Mucosa of rectum (tissue), 2 donors: ENCODE measurements around the gene TSPAN19.

ENCODE experiments used
- H3K27ac ChIP-seq, 2 donors: one replicate each; pipeline ENCODE4 v1.7.0; 2013; ENCODE audit warnings: inconsistent platforms in 2 of 2, low read depth in 2 of 2, low read length in 2 of 2
- H3K27me3 ChIP-seq, 2 donors: one replicate each; pipeline ENCODE4 v1.7.0; 2013; ENCODE audit warnings: low read length in 2 of 2; ENCODE audit not compliant: control insufficient read depth in 2 of 2, insufficient read depth in 2 of 2
- H3K36me3 ChIP-seq, 2 donors: one replicate each; pipeline ENCODE4 v1.7.0; 2013; ENCODE audit warnings: low read length in 2 of 2; ENCODE audit not compliant: control insufficient read depth in 2 of 2, insufficient read depth in 2 of 2
- H3K4me1 ChIP-seq, 2 donors: one replicate each; pipeline ENCODE4 v1.7.0; 2013; ENCODE audit warnings: low read length in 2 of 2, mild to moderate bottlenecking in 1 of 2; ENCODE audit not compliant: control insufficient read depth in 2 of 2, insufficient read depth in 2 of 2
- H3K4me3 ChIP-seq, 2 donors: one replicate each; pipeline ENCODE4 v1.7.0; 2013; ENCODE audit warnings: low read length in 2 of 2
- H3K9ac ChIP-seq, 2 donors: one replicate each; pipeline ENCODE4 v1.7.0; 2013; ENCODE audit warnings: low read length in 2 of 2, low read depth in 1 of 2, mild to moderate bottlenecking in 1 of 2
- H3K9me3 ChIP-seq, 2 donors: one replicate each; pipeline ENCODE4 v1.7.0; 2013; ENCODE audit warnings: low read length in 2 of 2; ENCODE audit not compliant: control insufficient read depth in 2 of 2
- donor health status: healthy.
- donor health status: Normal muscosa, but diverticular disease.

Gene TSPAN19

GRCh38 chr12:85036234-85036707 lies at the start of gene TSPAN19, which contains the start of gene LRRIQ1:
TSS of gene TSPAN19 (minus strand) at chr12:85036277. CDS start at chr12:85029946, 6,331 bp downstream.
TSS of gene LRRIQ1 (plus strand) at chr12:85036351. CDS start at chr12:85038177, 1,826 bp downstream.
- Histone ChIP-seq H3K27me3 (no peaks in the 10 kb centered on the region), H3K36me3 (no peaks in the 10 kb centered on the region), H3K4me1 (no peaks in the 10 kb centered on the region), H3K9ac (no peak within 1 kb of the TSS), H3K27ac (no peak within 1 kb of the TSS), H3K4me3 (peak within 1 kb of the TSS; percentile 59 to 70), H3K9me3 (no peaks in the 10 kb centered on the region)

GRCh38 chr12:85085066-85085465 lies 49.0 kb upstream of the TSPAN19 start:
- Histone ChIP-seq H3K27ac (no peak overlapping the region), H3K4me3 (no peak overlapping the region), H3K9me3 (no peaks in the 10 kb centered on the region), H3K9ac (no peak overlapping the region), H3K36me3 (no peaks in the 10 kb centered on the region), H3K27me3 (no peaks in the 10 kb centered on the region), H3K4me1 (no peaks in the 10 kb centered on the region)

GRCh38 chr12:85076688-85077430 lies 40.8 kb upstream of the TSPAN19 start:
- Histone ChIP-seq H3K9me3 (no peaks in the 10 kb centered on the region), H3K36me3 (no peaks in the 10 kb centered on the region), H3K9ac (no peak overlapping the region), H3K4me1 (no peaks in the 10 kb centered on the region), H3K27me3 (no peaks in the 10 kb centered on the region), H3K4me3 (no peak overlapping the region), H3K27ac (no peak overlapping the region)

- no peak overlapping the region for H3K9ac ChIP-seq
- no peaks in the 10 kb centered on the region for H3K27me3 ChIP-seq
- no peak overlapping the region for H3K4me3 ChIP-seq
- no peaks in the 10 kb centered on the region for H3K9me3 ChIP-seq
- H3K36me3 ChIP-seq: no peaks in the 10 kb centered on the region
- H3K4me1 ChIP-seq: no peaks in the 10 kb centered on the region
- no peak overlapping the region for H3K27ac ChIP-seq
Measured at GRCh38 chr12:85072826-85073225, 36.7 kb upstream of the TSPAN19 start.

- Histone ChIP-seq H3K9me3 (no peaks in the 10 kb centered on the region), H3K4me1 (no peaks in the 10 kb centered on the region), H3K27me3 (no peaks in the 10 kb centered on the region), H3K9ac (no peak overlapping the region), H3K4me3 (no peak overlapping the region), H3K27ac (no peak overlapping the region), H3K36me3 (no peaks in the 10 kb centered on the region)
Measured at GRCh38 chr12:85065837-85066482, 29.9 kb upstream of the TSPAN19 start.

GRCh38 chr12:85060916-85061315 lies 24.8 kb upstream of the TSPAN19 start:
- no peaks in the 10 kb centered on the region for H3K4me1 ChIP-seq
- no peaks in the 10 kb centered on the region for H3K36me3 ChIP-seq
- H3K9me3 ChIP-seq: no peaks in the 10 kb centered on the region
- H3K27me3 ChIP-seq: no peaks in the 10 kb centered on the region
- no peak overlapping the region for H3K9ac ChIP-seq
- H3K27ac ChIP-seq: no peak overlapping the region
- H3K4me3 ChIP-seq: no peak overlapping the region

GRCh38 chr12:85059594-85059993 lies 23.5 kb upstream of the TSPAN19 start:
- H3K27ac ChIP-seq: no peak overlapping the region
- H3K27me3 ChIP-seq: no peaks in the 10 kb centered on the region
- no peaks in the 10 kb centered on the region for H3K4me1 ChIP-seq
- H3K4me3 ChIP-seq: no peak overlapping the region
- no peaks in the 10 kb centered on the region for H3K9me3 ChIP-seq
- no peaks in the 10 kb centered on the region for H3K36me3 ChIP-seq
- no peak overlapping the region for H3K9ac ChIP-seq

GRCh38 chr12:85058339-85058738 lies 22.3 kb upstream of the TSPAN19 start:
- Histone ChIP-seq H3K9me3 (no peaks in the 10 kb centered on the region), H3K4me1 (no peaks in the 10 kb centered on the region), H3K27me3 (no peaks in the 10 kb centered on the region), H3K4me3 (no peak overlapping the region), H3K27ac (no peak overlapping the region), H3K36me3 (no peaks in the 10 kb centered on the region), H3K9ac (no peak overlapping the region)

- Histone ChIP-seq H3K4me1 (no peaks in the 10 kb centered on the region), H3K27me3 (no peaks in the 10 kb centered on the region), H3K9ac (no peak overlapping the region), H3K4me3 (no peak overlapping the region), H3K9me3 (no peaks in the 10 kb centered on the region), H3K36me3 (no peaks in the 10 kb centered on the region), H3K27ac (no peak overlapping the region)
Measured at GRCh38 chr12:85057370-85057963, 21.4 kb upstream of the TSPAN19 start.

GRCh38 chr12:85043829-85044228 lies 7.8 kb upstream of the TSPAN19 start:
- H3K4me3 ChIP-seq: no peak overlapping the region
- H3K9me3 ChIP-seq: no peaks in the 10 kb centered on the region
- H3K27me3 ChIP-seq: no peaks in the 10 kb centered on the region
- no peaks in the 10 kb centered on the region for H3K36me3 ChIP-seq
- H3K9ac ChIP-seq: no peak overlapping the region
- H3K27ac ChIP-seq: no peak overlapping the region
- no peaks in the 10 kb centered on the region for H3K4me1 ChIP-seq
